HG02981 (cell line): Measurements from ENCODE around the gene RBPJ.
"Not testable (repeated sequence)": the region's sequence is repeated elsewhere in the genome, so short reads cannot be mapped to it uniquely, and the experiment has no call there.

Experiments
- ATAC-seq: cut with Tn5 transposase; IDR thresholded peaks from one replicate; pipeline ENCODE4 v1.9.1; 2021; ENCODE audit warnings: mild to moderate bottlenecking, moderate library complexity; ENCODE audit not compliant: unreplicated experiment

The RBPJ gene

DNA sequence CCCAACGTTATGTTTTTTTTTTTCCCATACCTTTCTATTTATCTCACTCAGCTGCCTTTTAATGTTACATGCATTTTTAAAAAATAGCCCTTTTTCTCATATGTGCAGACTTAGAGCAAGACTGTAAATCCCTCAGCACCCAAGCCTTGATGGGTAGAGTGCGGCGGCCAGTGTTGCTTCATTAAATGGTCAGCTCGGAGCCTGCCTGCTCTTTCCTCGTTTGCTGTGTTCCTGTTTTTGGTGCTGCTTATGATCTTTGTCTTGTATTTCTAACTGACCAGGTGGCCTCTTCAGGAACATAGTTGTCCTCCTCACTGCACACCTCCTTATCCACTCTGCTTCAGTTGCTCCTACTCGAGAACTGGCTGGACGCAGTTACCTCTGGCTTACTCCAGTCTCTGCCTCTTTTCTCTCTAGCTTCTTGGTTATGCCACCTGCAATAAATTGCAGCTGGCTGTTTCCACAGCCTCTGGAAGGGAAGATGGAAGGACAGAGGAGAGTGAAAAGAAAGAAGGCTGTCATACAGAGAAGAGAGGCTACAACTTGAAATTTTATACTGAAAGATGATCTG is 10.7 kb downstream of the RBPJ start:
- no peak for ATAC-seq

DNA sequence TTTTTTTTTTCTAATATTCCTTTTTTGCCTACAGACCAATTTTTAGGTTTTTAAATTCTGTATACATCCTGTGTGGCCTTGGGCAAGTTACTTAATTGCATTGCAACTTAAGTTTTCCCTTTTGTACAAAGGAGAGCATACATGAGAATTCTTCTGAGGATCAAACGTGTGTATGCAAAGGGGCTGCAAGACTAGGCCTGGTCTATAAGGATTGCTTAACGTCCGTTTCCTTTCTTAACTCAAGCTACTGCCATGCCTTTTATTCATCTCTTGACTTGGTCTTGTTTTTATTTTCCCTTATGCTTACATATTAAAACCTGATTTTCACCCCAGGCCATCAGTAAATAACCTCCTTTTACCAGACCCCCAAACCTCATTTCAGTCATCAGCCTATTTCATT is 13.6 kb downstream of the RBPJ start:
- ATAC-seq = no peak

DNA sequence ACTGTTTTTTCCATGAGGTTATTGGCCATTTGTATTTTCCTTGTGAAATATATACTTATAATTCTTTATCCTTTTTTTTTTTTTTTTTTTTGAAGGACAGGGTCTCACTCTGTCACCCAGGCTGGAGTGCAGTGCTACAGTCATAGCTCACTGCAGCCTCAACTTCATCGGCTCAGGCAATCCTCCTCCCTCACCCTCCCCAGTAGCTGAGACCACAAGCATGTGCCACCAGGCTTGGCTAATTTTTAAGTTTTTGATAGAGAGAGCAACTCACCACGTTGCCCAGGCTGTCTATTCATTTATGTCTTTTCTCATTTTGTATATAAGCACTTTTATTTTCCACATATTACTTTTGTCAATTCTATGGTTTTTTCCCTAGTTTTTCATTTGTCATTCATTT is 16.8 kb downstream of the RBPJ start:
- ATAC-seq = no peak

DNA sequence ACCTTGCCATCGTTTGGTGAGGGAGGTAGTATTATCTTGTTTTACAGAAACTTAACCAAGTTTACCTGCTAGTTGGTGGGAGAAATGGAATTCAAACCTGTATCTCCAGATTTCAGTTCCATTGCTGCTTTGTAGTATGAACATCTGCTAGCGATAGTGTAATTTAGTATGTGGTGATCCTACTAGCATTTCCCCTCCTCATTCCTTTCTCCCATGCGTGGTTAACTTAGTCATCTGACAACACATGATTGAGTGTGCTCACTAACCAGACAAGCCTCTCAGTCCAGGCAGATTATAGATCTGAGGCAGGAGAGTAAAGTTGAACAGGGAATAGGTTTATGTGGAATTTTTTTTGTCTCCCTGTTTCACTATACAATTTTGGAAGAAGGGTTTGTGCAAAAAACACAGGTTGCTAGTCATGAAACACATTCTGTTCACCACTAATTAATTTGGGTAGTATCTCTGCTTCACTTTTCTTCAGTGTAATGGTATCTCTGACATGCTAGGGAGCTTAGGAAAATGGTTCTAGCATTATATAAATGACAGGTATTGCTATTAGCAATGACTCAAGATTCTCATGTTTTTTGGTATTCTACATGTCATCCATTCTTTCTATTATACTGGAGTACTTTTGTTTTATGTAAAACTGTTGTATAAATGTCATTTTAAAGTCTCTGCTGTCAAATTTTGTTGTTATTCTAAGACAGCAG is 21.7 kb downstream of the RBPJ start:
- ATAC-seq = no peak

DNA sequence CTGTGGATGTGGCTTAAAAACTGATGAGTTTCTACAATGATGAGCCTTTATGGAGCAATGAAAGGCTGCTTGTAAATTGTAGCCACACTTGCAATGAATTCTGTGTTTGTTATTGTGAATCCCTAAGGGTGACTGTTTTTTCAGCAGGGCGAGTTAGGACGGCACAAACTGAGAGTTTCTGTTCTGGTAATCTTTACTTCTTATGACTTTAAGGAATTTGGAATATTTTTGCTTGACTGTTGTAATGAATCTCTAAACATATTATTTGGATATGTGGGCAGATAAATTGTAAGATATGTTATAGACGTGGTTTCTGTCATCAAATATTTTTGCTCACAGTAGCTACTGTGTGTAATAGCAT is 22.2 kb downstream of the RBPJ start:
- ATAC-seq = no peak

DNA sequence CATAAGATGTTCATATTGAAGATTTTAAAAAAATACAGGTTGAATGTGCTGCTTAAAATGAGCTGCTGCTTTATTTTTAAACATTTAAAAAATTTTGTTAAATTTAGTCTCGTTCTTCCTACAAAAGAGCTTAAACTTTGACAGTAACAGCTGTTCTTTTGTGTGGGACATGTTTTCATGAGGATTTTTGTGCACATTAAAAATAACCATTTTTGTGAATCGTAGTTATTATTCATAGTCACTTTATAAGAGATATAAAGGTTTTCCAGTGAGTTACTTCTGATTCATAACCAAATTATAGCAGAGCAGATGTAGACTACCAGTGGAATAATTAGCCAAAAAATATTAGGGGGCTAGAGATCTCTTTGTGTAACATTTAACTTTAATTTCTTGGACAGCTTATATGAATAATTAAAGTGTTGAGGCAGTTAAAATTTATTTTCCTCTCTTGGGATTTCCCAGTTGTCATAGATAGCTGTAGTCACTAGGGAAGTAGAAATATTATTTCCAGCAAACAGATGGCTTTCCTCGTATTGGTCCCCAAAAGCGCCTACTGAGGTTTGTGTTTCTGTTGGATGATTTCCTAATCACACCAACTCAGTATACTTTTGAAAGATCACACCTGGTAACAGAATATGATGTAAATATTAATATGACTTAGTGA is 24.2 kb downstream of the RBPJ start:
- no peak for ATAC-seq

DNA sequence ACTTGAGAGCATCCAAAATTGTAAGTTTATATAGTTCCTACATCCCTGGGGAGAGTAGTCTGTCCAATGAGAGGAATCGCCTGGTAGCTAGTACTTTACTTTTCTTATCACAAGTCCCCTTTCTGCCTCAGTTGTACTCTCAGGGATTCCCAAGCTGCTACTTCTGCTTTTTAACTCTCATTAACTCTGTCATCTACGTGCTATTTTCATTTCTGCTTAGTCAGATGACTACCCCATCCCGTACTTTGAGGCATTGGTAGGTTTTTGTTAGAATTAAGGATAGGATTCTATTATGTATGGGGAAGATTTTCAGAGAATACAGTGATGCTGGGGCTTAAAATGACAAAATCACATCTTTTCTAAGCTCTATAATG is 24.7 kb downstream of the RBPJ start:
- no peak for ATAC-seq

DNA sequence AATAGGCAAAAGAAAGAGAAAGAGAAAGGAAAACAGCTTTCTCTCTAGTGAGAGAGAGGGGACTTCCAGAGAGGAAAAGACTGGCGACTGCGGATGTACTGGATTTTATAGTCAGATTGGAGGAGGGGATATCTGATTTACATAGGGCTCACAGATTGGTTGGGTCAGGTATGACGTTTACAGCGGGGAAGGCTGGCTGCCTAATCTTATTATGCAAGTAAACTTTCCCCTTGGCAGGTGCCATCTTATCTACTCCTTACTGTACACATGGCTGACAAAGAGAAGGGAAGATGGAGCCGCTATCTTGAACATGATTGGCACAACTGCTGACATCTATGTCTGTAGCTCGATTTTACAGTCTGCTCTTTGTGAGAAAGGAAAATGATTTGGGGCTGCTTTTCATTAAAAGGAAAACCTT is 25.4 kb downstream of the RBPJ start:
- no peak for ATAC-seq

DNA sequence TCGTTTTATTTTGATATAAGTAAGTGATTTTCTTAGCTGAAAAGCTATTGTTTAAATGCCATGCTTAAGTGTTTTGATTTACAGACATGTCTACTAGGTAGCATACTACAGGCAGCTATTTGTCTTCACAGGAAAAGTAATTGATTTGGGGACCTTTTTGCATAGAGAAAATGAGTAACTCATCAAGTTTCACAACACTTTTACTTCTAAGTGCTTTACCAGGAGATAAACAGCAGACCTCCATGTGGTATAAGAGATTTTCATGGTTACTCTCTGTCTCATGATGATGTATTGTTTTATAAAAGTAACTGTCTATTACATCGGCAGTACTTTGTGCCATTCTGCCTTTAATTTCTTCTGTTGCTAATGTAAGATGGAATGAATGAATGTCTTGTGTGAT is 28.7 kb downstream of the RBPJ start:
- ATAC-seq = peak; percentile 62

DNA sequence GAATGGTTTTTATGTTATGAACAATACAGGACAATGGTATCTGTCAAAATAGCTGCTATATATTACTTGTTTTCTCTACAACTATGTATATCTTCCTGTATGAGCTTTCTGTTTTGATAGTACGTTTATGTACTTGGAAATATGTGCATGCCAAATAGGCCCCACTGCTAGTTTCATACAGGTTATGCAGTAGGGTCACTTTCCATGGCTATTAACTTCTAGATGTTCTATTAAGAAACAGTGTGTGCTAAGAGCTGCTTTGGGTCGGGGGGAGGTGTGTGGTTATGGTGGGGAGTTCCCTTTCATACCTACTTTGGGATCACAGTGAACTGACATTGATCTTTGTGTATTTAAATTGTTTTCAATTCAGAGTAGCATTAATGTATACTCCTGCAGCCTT is 30.9 kb downstream of the RBPJ start:
- ATAC-seq = peak; percentile 37

DNA sequence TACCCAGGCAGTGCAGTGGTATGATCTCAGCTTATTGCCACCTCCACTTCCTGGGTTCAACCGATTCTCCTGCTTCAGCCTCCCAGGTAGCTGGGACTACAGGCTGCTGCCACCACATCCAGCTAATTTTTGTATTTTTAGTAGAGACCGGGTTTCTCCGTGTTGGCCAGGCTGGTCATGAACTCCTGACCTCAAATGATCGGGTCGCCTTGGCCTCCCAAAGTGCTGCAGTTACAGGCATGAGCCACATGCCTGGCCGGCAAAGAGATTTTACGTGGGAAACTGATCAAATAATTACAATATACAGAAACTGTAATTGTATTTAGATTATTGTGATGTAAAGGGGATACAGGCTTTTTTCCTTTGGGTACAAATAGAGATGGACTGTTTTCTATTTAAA is 33.7 kb downstream of the RBPJ start:
- no peak for ATAC-seq

DNA sequence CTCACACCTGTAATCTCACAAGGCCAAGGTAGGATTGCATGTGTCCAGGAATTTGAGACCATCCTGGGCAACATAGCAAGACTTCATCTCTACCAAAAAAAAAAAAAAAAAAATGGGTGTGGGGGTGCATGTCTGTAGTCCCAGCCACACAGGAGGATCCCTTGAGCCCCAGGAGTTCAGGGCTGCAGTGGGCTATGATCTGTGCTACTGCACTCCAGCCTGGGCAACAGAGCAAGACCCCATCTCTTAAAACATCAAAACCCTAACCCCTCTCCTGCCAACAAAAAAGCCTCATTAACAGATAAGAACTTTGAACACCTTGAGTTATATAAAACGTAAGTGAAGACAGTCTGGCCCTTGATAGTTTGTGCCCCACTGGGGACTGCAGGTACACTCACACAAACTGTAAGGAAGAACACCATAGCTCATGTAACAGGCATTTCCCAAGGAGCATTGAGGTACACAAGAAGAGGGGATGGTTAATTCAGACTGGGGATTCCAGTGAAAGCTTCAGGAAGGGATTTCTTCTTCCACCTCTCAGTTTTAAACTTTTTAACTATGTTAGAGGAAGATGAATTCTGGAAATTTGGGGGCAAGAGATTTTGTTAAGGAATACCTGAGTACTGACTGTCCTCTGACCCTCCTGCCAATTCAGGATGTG is 34.7 kb downstream of the RBPJ start:
- no peak for ATAC-seq

DNA sequence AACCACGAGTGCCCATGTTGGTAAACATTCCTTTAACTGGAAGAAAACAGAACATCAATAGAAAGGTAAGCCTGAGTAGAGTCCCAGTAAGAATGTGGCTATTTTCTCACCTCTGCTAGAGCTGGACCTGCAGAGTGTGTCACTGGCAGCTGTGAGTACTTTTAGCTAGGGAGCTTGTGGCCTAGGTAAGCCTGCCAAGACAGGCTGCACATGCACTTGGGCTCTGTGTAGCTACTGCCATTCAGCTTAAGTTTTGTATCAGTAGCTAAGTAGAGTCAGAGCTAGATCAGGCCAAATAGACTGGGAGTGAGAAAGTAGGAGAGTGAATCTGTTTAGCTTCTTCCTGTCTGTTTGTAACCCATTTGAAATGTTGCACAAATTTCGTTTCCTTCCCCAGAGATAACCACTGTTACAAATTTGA is 35.3 kb downstream of the RBPJ start:
- no peak for ATAC-seq

DNA sequence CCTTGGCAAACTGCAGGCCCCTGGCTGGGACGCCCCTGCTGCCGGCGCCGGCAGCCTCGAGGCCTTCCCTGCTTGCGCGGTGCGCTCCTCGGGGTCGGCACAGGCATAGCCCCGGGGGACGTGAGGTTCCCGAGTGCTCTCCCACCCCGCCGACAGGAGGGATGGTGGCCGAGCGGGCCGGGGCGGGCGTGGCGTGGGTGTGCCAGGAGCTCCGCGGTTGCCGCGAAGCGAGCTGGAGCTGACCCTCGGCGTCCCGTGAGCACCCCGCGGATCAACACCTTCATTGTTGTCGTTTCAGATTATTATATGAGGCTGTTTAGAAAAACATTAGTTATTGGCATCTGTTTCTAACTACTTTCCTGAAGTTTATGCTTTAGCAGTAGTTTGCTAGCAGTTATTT is 38.7 kb downstream of the RBPJ start:
- not testable (repeated sequence) for ATAC-seq

DNA sequence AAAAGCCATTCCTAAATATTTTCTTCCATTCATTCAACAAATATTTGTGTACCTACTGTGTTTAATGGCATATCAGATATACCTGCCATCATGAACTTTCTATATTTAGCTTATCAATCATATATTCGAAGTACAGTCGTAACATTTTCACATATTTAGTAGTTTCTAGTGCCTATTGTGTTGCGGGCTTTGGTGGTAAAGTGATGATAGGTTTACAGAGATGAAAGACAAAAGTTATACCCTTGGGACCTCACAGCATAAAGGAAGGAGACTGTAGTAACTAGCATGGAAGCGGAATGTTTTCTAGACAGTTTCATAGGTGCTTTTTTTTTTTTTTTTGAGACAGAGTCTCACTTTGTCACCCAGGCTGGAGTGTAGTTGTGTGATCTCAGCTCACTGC is 39.5 kb downstream of the RBPJ start:
- ATAC-seq = no peak

DNA sequence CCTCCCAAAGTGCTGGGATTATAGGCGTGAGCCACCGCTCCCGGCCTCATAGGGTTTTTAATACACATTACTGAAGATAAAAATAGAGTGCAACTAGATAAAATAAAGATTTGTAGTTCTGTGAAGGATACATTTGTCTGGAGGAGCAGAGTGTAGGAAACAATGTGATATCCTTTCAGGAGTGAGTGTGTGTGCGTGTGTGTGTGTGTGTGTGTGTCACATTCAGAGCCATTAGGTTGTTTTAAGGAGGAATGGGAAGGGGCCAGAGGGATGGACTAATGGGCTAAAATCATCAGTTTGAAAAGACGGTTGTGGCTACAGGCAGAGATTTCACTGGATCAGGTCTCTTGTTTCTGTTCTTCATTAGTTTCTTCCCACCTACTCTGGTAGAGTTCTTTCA is 40.0 kb downstream of the RBPJ start:
- ATAC-seq = no peak

DNA sequence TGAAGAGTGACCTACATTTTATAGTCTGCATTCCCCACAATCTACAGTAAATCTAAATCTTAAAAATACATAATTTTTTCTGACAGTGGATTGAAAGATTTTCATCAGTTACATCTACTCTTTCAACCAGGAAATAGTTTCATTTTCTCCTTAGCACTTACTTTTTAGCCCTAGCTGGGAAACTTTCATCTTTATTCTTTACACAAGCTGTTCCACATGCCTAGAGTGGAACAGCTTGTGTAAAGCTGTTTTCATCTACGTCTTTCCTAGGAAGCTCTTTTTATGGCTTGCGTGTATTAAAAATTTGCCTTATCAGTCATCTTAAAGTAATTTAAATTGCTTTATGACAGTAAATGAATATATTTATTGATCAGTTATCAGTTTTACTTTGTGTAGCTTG is 40.5 kb downstream of the RBPJ start:
- no peak for ATAC-seq

DNA sequence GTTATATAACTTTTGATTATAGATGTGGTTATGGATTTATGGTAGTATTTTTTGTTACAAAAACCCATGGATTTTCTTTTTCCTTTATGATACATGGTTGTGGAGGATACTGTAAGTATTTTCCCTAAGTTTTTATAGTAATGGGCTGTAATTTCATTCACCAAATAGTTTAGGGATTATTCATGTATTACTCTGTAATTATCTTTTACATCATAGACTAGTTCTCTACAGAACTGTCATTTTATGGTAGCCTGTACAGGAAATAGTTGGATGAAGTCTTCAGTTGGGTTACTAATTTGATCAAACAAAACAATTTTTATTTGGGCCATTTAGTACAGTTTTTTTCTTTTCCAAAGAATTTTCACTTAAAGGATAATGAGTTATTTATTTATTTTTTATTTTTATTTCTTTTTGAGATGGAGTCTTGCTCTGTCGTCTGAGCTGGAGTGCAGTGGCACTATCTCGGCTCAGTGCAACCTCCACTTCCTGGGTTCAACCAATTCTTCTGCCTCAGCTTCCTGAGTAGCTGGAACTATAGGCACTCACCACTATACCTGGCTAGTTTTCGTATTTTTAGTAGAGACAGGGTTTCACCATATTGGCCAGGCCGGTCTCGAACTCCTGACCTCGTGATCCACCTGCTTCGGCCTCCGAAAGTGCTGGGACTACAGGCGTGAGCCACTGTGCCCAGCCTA is 42.1 kb downstream of the RBPJ start:
- ATAC-seq = no peak

DNA sequence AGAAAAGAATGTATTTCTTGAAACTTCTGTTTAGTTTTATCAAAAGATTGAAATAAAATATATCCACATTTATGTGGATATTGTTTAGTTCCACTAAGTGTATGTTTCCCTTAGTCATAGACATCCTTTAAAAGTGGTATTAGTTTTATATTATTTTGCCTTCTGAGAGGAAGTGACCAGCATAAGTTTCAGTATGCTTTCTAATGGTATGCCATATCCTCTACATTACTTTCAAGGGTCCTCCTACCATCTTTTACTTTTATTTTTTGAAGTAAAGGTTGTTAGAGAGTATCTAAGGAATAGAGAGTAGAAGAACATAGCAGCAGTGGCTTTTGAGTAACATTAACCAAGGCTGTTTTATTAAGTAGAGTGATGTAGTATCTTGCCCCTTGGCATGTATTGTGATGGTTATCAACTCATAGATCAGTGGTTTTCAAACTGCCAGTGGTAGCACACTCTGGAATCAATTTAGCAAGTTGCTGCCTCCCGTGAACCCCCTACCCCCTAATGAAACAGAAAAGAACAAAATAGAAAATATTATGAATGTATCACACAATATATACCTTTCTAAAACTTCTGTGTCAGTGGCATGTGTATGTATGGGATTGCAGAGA is 44.8 kb downstream of the RBPJ start:
- ATAC-seq = peak; percentile 63

DNA sequence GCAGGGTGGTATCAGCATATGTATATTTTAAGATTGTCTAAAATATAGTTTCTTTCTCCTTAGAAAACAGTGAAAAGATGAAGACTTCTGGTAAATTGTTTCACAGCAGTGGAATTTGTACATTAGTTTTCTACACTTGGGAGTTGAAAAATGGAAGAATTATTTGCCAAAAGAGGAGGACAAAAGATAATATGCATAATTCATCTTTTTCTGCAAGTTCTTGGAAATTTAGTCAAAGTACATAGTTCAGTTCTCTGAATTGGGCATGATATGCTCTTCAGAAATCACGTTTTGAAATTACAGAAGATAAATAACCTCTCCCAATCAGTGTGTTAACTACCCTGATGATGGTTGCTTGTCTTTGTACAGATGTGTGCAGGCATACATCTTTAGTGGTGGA is 47.0 kb downstream of the RBPJ start:
- ATAC-seq = no peak

DNA sequence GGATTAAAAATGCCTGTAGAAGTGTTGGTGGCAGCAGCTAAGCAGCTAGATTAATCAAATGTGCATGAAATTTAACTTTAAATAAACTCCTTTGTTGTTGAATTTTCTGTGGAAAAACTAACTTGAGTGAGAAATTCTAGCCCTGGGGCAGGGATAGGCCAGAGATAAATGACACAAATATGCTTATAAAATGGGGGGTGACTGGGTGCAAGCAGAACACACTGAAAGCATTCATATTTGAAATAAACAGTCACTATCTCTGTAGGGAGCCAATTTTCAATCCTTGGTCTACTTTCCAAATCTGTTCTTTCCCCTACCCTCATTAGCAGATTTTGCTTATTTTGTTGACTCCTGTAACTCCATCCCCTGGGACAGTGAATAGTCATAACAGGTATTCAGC is 47.9 kb downstream of the RBPJ start:
- ATAC-seq = no peak
